ENCODE measurements around the gene TBC1D17.

TBC1D17 gene

GRCh38 chr19:49890349-49891311 lies 13.1 kb downstream of the TBC1D17 start:
- no peak for DNase-seq (ENCODE audit: low read depth, low spot score)

DNA sequence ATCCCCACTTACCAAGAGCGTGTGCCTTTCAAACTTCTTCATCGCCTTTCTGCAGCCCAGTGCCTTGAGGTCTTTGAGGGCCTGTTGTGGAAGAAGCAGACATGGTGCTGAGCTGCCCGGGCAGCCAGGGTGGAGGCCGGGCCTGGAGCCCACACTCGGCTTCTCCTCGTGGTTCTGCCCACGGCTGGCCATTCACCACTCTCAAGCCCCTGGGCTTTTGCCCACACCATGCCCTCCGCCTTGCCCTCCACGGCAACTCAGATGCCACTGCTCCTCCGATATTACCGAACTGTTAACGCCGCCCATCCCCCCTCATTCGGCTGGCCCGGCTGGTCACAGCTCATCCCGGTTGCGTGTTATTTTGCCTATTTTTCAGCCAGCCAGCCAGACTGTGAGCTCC lies 13.9 kb downstream of the TBC1D17 start:
- DNase-seq (ENCODE audit: low read depth, low spot score) = no peak

DNA sequence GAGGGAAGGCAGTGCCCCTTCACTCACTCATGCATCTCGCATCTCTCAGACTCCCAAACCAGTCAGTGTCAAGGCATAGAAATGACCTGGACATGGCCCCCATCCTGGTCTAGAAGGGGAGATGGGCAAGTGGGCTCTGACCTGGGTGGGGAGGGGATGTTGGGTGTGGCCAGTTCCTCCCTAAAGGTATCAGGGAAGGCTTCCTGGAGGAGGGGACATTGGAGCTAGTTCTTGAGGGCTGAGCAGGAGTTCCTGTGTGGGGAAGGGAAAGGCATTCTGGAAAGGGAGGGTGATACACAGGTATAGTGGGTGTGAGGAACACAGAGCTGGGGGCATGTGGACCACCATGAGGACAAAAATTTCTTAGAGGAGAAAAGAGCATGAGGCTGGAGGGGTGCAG lies 15.2 kb downstream of the TBC1D17 start:
- no peak for DNase-seq (ENCODE audit: low read depth, low spot score)

DNA sequence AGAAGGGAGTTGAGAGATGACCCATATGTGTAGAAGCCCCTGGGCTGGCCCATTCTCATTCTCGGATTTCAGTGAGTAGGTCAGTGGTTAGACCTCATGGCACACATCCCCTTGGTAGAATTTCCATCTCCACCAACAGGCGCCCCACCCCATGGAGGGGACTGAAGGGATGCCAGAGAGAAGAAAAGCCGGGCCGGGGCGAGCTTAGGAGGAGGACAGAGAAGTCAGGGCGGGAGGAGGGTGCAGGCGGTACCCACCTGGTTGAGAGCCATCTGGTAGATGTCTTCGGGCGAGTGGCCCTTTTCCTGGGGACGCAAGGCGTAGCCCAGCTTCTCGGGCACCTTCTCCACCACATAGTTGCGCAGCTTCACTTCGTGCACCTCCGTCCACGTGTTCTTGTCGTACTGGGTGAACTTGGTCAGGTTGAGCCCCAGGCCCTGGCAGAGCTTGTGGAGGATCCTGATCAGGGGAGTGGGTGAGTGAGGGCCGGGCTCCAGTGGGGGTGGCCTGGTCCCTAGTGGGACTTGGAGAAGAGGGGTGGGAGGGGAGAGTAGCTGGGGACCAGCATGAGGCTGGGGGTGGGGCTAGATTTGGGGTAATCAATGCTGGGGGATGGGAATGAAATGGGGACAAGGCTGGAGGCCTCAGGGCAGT lies 16.6 kb downstream of the TBC1D17 start:
- DNase-seq (ENCODE audit: low read depth, low spot score) = no peak

GRCh38 chr19:49894879-49895565 lies 17.5 kb downstream of the TBC1D17 start:
- DNase-seq (ENCODE audit: low read depth, low spot score) = no peak

DNA sequence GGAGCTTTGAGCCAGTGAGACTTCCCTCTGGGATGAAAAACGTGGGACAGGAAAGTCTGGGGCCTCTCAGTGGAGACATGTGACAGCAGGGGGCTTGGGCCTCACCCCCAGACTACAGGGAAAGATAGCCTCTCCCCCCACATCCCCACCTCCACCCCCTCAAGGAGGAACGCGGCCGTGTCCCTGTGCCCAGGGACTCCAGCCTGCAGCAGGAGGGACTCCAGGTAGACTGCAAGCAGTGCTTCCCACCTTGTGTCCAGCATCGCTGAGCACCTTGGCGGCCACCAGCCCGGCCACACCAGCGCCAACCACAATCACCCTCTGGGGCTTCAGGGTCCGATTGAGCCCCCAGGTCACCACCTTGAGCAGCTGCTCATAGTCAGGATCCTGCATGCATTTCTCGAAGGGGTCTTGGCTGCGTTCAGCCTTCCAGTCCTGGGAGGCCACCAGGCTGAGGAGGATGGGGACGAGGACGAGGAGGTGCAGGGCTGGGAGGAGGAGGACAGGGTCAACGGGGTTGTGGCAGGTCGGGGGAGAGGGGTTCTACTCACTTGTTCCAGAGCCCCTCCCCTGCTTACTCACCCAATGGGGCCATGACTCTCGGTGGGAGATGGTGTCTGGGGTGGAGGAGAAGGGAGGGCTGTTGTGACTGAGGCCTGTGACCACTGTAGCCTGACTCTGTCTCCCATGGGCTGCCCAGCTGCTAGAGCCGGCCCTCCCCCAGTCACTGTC lies 18.2 kb downstream of the TBC1D17 start:
- DNase-seq (ENCODE audit: low read depth, low spot score) = no peak

- DNase-seq (ENCODE audit: low read depth, low spot score) = no peak
Measured at GRCh38 chr19:49896863-49897621, 19.5 kb downstream of the TBC1D17 start, which contains the start of gene IL4I1. Gene IL4I1 (minus strand): TSS chr19:49896887. CDS start chr19:49896160, 727 bp downstream.

- DNase-seq (ENCODE audit: low read depth, low spot score) = no peak
Measured at GRCh38 chr19:49904136-49904535, 26.6 kb downstream of the TBC1D17 start.

GRCh38 chr19:49906879-49907564 lies 29.5 kb downstream of the TBC1D17 start:
- DNase-seq (ENCODE audit: low read depth, low spot score) = no peak

GRCh38 chr19:49907745-49908446 lies 30.4 kb downstream of the TBC1D17 start:
- DNase-seq (ENCODE audit: low read depth, low spot score) = no peak

DNA sequence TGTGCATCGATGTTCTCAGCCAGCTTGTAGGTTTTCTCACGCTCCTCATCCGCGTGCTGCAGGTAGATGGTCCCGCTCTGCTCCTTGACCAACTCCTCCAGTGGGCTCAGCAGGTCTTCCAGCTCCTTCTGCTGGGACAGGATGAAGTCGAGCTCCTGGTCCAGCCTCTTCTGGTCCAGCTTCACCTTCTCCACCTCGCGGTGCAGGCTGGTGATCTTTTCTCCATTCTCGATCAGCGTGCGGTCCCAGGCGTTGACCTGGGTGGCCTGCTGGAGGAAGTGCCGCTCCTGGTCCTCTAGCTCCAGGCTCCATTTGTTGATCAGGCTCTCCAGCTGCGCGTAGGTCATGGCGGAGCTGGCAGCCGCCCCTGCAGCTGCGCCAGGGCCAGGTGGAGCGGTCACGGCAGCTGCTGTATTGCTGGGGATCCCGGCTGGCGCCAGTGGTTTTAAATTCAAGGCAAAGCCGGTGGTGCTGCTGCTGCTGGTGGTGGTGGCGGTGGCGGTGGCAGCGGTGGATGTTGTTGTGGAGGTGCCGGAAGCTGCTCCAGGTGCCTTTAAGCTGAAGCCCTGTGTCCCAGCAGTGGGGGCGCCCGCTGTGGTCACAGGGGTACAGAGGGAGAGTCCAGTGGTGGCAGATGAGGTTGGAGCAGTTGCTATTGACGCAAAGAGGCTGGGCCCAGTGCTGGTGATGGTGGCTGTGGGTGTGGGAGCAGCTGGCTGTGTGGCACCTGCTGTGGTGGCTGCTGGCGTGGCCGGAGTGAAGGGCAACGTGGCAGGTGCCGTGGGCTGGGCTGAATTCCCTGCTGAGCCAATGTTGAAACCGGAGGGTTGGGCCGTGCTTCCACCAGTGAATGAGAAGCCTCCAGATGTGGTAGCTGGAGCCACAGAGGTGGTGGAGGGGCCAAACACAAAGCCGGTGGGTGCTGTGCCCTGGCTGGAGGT lies 31.2 kb downstream of the TBC1D17 start:
- DNase-seq (ENCODE audit: low read depth, low spot score) = no peak

GRCh38 chr19:49910179-49910578 lies 32.7 kb downstream of the TBC1D17 start:
- no peak for DNase-seq (ENCODE audit: low read depth, low spot score)

DNA sequence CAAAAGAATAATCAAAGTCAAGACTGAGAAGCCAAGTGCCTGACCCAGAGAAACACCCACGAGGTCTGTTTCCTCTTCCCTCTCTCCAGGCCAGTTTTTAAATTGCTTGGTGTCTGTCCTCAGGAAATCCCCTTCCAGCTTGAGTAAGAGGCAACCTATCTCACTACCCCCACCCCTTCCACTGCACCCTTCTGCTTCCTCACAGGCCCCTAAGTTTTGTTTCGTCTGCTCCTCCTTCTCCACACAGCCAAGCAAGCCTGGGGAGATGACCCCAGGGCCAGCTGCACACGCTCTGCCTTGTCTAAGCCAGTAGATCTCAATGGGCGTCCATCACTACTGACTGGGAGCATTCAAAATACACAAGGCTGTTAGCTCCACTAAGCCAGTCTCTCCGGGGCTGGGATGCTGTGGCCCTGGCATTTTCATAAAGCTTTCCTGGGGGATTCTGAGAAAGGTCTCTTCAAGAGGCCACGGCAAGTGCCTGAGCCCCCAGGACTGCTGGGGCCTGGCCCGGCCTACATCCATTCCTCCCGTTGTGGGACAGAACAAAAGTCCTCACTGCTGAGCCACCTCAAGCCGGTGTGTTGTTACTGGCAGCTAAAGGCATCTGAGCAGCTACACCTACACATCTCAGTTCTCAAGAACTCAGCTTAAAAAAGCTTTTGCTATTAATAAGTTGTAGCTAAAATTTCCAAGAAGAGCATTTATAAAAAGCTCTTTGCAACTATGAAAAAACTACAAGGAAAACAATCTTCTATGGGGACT lies 34.1 kb downstream of the TBC1D17 start:
- no peak for DNase-seq (ENCODE audit: low read depth, low spot score)

DNA sequence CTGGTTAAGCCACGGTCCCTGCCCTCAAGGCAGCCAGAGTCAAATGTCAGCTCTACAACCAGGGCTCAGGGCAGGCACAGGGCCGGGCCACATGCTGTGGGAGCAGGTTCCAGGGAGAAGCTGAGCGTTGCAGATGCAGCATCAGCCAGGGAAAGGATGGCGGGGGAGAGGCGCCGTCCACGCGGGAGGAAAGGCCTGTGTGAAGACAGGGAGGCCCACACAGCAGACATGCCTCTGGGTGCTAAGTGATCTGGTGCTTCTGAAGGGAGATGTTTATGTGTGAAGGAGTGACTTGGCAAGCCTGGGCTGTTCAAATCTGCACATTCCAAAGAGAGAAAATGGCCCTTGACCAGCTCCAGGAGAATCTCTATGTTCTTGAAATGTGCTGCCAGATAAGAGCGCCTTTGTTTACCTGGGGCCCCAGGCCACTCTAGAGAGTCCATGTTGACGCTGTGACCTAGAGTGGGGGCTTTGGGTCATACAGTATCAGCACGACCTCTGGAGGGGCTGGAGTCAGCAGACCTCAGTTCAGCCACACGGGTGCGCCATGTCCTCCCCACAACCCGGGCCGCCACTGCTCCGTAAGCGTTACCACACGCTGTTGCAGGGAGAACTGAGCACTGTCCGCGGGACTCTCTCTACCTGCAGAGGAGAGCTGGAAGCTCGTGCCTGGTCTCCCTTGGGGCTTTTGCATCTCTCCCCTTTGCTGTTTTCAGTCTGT lies 35.6 kb downstream of the TBC1D17 start:
- DNase-seq (ENCODE audit: low read depth, low spot score) = no peak

DNA sequence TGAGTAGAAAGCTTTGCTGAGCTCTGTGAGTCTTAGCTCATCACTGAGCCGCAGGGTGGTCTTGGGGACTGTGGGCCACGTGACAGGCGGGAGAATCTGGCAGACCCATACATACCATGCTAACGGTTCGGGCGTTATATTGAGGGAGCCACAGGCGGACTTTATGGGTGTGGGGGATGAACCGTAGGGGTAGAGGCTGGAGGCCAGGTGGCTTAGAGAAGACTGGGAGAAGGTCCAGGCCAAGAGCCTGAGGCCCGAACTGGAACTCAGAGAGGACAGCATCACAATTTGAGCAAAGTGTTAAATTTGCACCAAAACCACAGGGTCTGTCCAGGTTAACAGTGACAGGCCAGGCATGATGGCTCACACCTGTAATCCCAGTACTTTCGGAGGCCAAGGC lies 36.2 kb downstream of the TBC1D17 start:
- no peak for DNase-seq (ENCODE audit: low read depth, low spot score)

- DNase-seq (ENCODE audit: low read depth, low spot score) = no peak
Measured at GRCh38 chr19:49915271-49915670, 37.8 kb downstream of the TBC1D17 start.

Measured in brain pericyte (primary cell).